Fibroblast of lung (primary cell): ENCODE measurements around the gene RAC3. TPM values are rescaled to one million over a fixed set of nuclear protein-coding genes. Genes with fewer than 3 reads are reported as not detected.

Experiments
- DNase-seq, 2 donors: peaks; one replicate each; pipeline versions ENCODE4 v3.0.0 to v3.0.0-alpha.2; 2010; ENCODE audit warnings: low read depth in 2 of 2
- H2AFZ ChIP-seq: 2 replicates; pipeline ENCODE4 v1.5.1; 2012; ENCODE audit warnings: low read length, control low read depth, inconsistent platforms
- H3K27ac ChIP-seq: 2 replicates; pipeline ENCODE4 v1.5.1; 2011; ENCODE audit warnings: low read length, control low read depth; ENCODE audit not compliant: insufficient read depth
- H3K27me3 ChIP-seq: 2 replicates; pipeline ENCODE4 v1.5.1; 2011; ENCODE audit warnings: mild to moderate bottlenecking, low read length; ENCODE audit not compliant: control insufficient read depth, insufficient read depth
- H3K36me3 ChIP-seq: 2 replicates; pipeline ENCODE4 v1.5.1; 2011; ENCODE audit warnings: low read length; ENCODE audit not compliant: control insufficient read depth, insufficient read depth
- H3K4me1 ChIP-seq: 2 replicates; pipeline ENCODE4 v1.5.1; 2011; ENCODE audit warnings: low read length; ENCODE audit not compliant: control insufficient read depth, insufficient read depth; ENCODE audit errors: extremely low read depth
- H3K4me2 ChIP-seq: 2 replicates; pipeline ENCODE4 v1.5.1; 2011; ENCODE audit warnings: low read length, control low read depth; ENCODE audit not compliant: insufficient read depth; ENCODE audit errors: extremely low read depth
- H3K4me3 ChIP-seq, 4 experiments: fragments of 200-600 bp in 1 of 4; sonication (generic) in 1 of 4; replicated peaks in 1 of 4; 2 replicates each; pipeline ENCODE4 v1.5.1; 2011 to 2016; ENCODE audit warnings: low read length in 4 of 4, low read depth in 3 of 4, mild to moderate bottlenecking in 3 of 4, control low read depth in 2 of 4, inconsistent platforms in 1 of 4, mixed read lengths in 1 of 4; ENCODE audit not compliant: insufficient read depth in 1 of 4; ENCODE audit errors: control extremely low read depth in 1 of 4
- H3K79me2 ChIP-seq: 2 replicates; pipeline ENCODE4 v1.5.1; 2012; ENCODE audit warnings: mild to moderate bottlenecking, low read length, inconsistent platforms; ENCODE audit not compliant: control insufficient read depth, insufficient read depth
- H3K9ac ChIP-seq: 2 replicates; pipeline ENCODE4 v1.5.1; 2011; ENCODE audit warnings: mild to moderate bottlenecking, low read length, control low read depth; ENCODE audit not compliant: insufficient read depth
- H3K9me3 ChIP-seq: 2 replicates; pipeline ENCODE4 v1.5.1; 2012; ENCODE audit warnings: low read depth, low read length; ENCODE audit not compliant: control insufficient read depth, insufficient read depth
- H4K20me1 ChIP-seq: 2 replicates; pipeline ENCODE4 v1.5.1; 2011; ENCODE audit warnings: low read length; ENCODE audit not compliant: control insufficient read depth, insufficient read depth; ENCODE audit errors: extremely low read depth
- EZH2 ChIP-seq: IDR thresholded peaks from 2 replicates; pipeline ENCODE4 v1.5.1; 2012; ENCODE audit warnings: low read length, control low read depth, mild to moderate bottlenecking; ENCODE audit errors: missing control alignments
- polyA plus RNA-seq, 2 donors: library from polyadenylated mRNA; depleted of rRNA in 1 of 2; stranded (reverse) in 1 of 2; unstranded in 1 of 2; fragments of >200 nt; gene quantifications; 2 replicates each; pipeline ENCODE4 v1.2.1, GENCODE V29; 2011 to 2012; ENCODE audit warnings: missing spikeins in 1 of 2
- total RNA-seq: library from RNA; depleted of rRNA; stranded (reverse); fragments of >200 nt; gene quantifications from 2 replicates; pipeline ENCODE4 v1.2.1, GENCODE V29; 2014
- TF ChIP-seq, protein P1 (sequence below), 2 donors: IDR thresholded peaks in 1 of 2; conservative IDR thresholded peaks in 1 of 2; 1 replicate in 1 of 2; 2 replicates in 1 of 2; pipeline ENCODE4 v1.5.1; 2011 to 2012; ENCODE audit warnings: low read length in 2 of 2, control low read depth in 1 of 2, inconsistent platforms in 1 of 2, low read depth in 1 of 2, mild to moderate bottlenecking in 1 of 2

The RAC3 gene
- total and polyA plus RNA-seq, 2 donors (not counting 1 experiment from before 2014, with no cell fraction given), result 4.3 to 6.6 TPM

DNA sequence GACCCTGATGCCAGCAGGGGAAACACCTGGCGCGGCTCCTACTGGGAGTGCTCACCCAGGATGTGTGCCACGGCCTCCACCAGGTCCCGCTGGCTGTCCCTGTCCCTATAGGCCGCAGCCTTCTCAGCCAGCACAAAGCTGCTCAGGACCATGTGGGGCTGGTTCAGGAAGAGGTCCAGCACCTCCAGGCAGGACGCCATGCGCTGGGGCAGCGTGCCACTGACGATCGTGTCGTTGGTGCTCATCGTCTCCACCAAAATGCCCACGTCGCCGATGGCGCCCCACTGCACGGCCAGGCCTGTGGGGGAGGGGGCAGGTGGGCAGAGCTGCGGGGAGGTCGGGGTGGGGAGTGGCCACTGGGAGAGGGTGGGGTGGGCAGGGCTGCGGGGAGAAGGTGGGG lies 50.1 kb downstream of the RAC3 start:
- no peak overlapping the region for H2AFZ ChIP-seq
- H3K9ac ChIP-seq, result no peak overlapping the region
- H3K27ac ChIP-seq, result no peak overlapping the region
- no peaks in the 10 kb centered on the region for H3K9me3 ChIP-seq
- H3K79me2 ChIP-seq, result no peaks in the 10 kb centered on the region
- no peaks in the 10 kb centered on the region for H3K27me3 ChIP-seq
- TF ChIP-seq EZH2, result no peak
- TF ChIP-seq, protein P1, sequence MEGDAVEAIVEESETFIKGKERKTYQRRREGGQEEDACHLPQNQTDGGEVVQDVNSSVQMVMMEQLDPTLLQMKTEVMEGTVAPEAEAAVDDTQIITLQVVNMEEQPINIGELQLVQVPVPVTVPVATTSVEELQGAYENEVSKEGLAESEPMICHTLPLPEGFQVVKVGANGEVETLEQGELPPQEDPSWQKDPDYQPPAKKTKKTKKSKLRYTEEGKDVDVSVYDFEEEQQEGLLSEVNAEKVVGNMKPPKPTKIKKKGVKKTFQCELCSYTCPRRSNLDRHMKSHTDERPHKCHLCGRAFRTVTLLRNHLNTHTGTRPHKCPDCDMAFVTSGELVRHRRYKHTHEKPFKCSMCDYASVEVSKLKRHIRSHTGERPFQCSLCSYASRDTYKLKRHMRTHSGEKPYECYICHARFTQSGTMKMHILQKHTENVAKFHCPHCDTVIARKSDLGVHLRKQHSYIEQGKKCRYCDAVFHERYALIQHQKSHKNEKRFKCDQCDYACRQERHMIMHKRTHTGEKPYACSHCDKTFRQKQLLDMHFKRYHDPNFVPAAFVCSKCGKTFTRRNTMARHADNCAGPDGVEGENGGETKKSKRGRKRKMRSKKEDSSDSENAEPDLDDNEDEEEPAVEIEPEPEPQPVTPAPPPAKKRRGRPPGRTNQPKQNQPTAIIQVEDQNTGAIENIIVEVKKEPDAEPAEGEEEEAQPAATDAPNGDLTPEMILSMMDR (conservative IDR thresholded peaks at IDR 0.05 in 1 of 2, IDR thresholded peaks at IDR 0.05 in 1 of 2; ENCODE audit: low read depth in 1 of 2, low read length in 2 of 2), result no peak
- H3K36me3 ChIP-seq, result peaks cover 57% of the 10 kb centered on the region
- no peak overlapping the region for H3K4me2 ChIP-seq
- no peaks in the 10 kb centered on the region for H3K4me1 ChIP-seq
- no peak for DNase-seq
- H3K4me3 ChIP-seq, result no peak overlapping the region
- H4K20me1 ChIP-seq, result no peaks in the 10 kb centered on the region

DNA sequence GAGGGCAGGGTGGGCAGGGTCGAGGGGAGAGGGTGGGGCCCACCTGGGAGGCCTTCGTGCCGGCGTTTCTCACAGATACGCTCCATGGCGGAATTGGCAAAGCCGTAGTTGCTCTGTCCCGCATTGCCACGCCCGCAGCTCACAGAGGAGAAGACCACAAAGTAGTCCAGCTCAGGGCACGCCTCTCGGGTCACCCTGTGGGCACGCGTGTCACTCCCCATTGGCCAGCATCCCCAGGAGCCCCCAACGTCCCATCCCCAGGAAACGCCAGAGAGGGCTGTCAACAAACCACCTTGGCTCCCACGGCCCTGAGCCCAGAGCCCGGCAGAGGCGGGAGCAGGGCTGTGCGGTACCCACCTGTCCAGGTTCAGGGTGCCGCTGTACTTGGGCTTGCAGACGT lies 50.5 kb downstream of the RAC3 start:
- Histone ChIP-seq H3K4me3 (no peak overlapping the region), H3K79me2 (no peaks in the 10 kb centered on the region), H3K9me3 (no peaks in the 10 kb centered on the region), H2AFZ (no peak overlapping the region), H3K4me2 (no peak overlapping the region), H3K9ac (no peak overlapping the region), H4K20me1 (no peaks in the 10 kb centered on the region), H3K27ac (no peak overlapping the region), H3K4me1 (no peaks in the 10 kb centered on the region), H3K27me3 (no peaks in the 10 kb centered on the region), H3K36me3 (peaks cover 59% of the 10 kb centered on the region)
- TF ChIP-seq, protein P1 (conservative IDR thresholded peaks at IDR 0.05 in 1 of 2, IDR thresholded peaks at IDR 0.05 in 1 of 2; ENCODE audit: low read depth in 1 of 2, low read length in 2 of 2), result no peak
- TF ChIP-seq EZH2, result no peak
- DNase-seq, result no peak

DNA sequence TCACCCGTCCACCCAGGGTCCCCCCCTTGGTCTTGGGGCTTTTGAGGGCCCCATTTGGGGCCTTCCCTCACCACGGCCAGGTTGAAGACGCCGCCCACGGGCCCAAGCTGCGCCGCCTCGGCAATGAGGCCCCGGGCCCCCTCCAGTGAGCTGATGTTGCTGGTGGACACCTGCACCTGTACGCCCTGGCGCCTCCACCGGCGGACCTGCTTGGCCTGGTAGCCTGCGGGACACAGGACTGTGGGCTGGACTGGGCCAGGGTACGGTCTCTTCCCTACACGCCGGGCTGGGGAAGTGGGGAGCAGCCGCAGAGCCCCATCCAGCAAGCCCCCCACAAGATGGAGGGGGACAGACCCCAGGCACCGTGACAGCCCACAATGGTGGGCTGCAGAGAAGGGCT lies 51.0 kb downstream of the RAC3 start:
- Histone ChIP-seq H4K20me1 (no peaks in the 10 kb centered on the region), H3K36me3 (peaks cover 64% of the 10 kb centered on the region), H3K4me3 (no peak overlapping the region), H3K27ac (no peak overlapping the region), H3K79me2 (no peaks in the 10 kb centered on the region), H3K4me1 (no peaks in the 10 kb centered on the region), H3K27me3 (no peaks in the 10 kb centered on the region), H3K4me2 (no peak overlapping the region), H2AFZ (no peak overlapping the region), H3K9ac (no peak overlapping the region), H3K9me3 (no peaks in the 10 kb centered on the region)
- TF ChIP-seq, protein P1 (conservative IDR thresholded peaks at IDR 0.05 in 1 of 2, IDR thresholded peaks at IDR 0.05 in 1 of 2; ENCODE audit: low read depth in 1 of 2, low read length in 2 of 2), result no peak
- no peak for TF ChIP-seq EZH2
- DNase-seq, result no peak
